ENCODE measurements around the gene SUN2. TPM values are rescaled to one million over a fixed set of nuclear protein-coding genes. Genes with fewer than 3 reads are reported as not detected.
A peak's percentile ranks its signal among the peaks of the same experiment; 100 is the strongest.

SUN2 gene
- total RNA-seq, 1 donor from 2014 or later: 209 TPM

- no peak for ATAC-seq
- Histone ChIP-seq H3K4me3 (no peak overlapping the region), H3K27me3 (ENCODE audit: low read depth) (no peaks in the 10 kb centered on the region), H3K9me3 (no peaks in the 10 kb centered on the region), H3K36me3 (peaks cover 24% of the 10 kb centered on the region), H3K4me1 (peaks cover 63% of the 10 kb centered on the region), H3K27ac (no peak overlapping the region)
- no peak for TF ChIP-seq CTCF (IDR thresholded peaks at IDR 0.05)
- DNase-seq: no peak
- intact Hi-C loops (cut with DNase I): no loop called here
Measured at GRCh38 chr22:38709306-38709705, 46.5 kb downstream of the SUN2 start.

- TF ChIP-seq CTCF (IDR thresholded peaks at IDR 0.05): no peak
- peak overlapping the region; percentile 95 for H3K4me3 ChIP-seq
- no peak for DNase-seq
- peaks cover 24% of the 10 kb centered on the region for H3K36me3 ChIP-seq
- intact Hi-C loops (cut with DNase I): no loop called here
- H3K27ac ChIP-seq: no peak overlapping the region
- peaks cover 49% of the 10 kb centered on the region for H3K4me1 ChIP-seq
- ATAC-seq: no peak
- H3K9me3 ChIP-seq: no peaks in the 10 kb centered on the region
- H3K27me3 ChIP-seq (ENCODE audit: low read depth): no peaks in the 10 kb centered on the region
Measured at GRCh38 chr22:38707984-38708383, 47.8 kb downstream of the SUN2 start.

- DNase-seq (no peak), ATAC-seq (no peak)
- Histone ChIP-seq H3K4me3 (peak overlapping the region; percentile 95), H3K9me3 (no peaks in the 10 kb centered on the region), H3K27ac (peak overlapping the region; percentile 97), H3K27me3 (ENCODE audit: low read depth) (no peaks in the 10 kb centered on the region), H3K36me3 (peaks cover 24% of the 10 kb centered on the region), H3K4me1 (peaks cover 43% of the 10 kb centered on the region)
- no peak for TF ChIP-seq CTCF (IDR thresholded peaks at IDR 0.05)
- intact Hi-C loops (cut with DNase I): no loop called here
Measured at GRCh38 chr22:38707346-38707745, 48.5 kb downstream of the SUN2 start.

GRCh38 chr22:38706901-38707195 is 49.0 kb downstream of the SUN2 start:
- H3K4me1 ChIP-seq: peaks cover 42% of the 10 kb centered on the region
- H3K4me3 ChIP-seq: peak overlapping the region; percentile 95
- peak overlapping the region; percentile 97 for H3K27ac ChIP-seq
- ATAC-seq (peak; percentile 0 to 16), DNase-seq (no peak)
- H3K27me3 ChIP-seq (ENCODE audit: low read depth): no peaks in the 10 kb centered on the region
- H3K36me3 ChIP-seq: peaks cover 24% of the 10 kb centered on the region
- TF ChIP-seq CTCF (IDR thresholded peaks at IDR 0.05): no peak
- intact Hi-C loops (cut with DNase I): no loop called here
- H3K9me3 ChIP-seq: no peaks in the 10 kb centered on the region

GRCh38 chr22:38706101-38706900 is 49.5 kb downstream of the SUN2 start:
- peak overlapping the region; percentile 95 for H3K4me3 ChIP-seq
- no peak for TF ChIP-seq CTCF (IDR thresholded peaks at IDR 0.05)
- ATAC-seq (peak; percentile 6 to 30), DNase-seq (peak; percentile 71)
- H3K27ac ChIP-seq: peak overlapping the region; percentile 97
- no peaks in the 10 kb centered on the region for H3K9me3 ChIP-seq
- no peaks in the 10 kb centered on the region for H3K27me3 ChIP-seq (ENCODE audit: low read depth)
- peaks cover 47% of the 10 kb centered on the region for H3K4me1 ChIP-seq
- peaks cover 24% of the 10 kb centered on the region for H3K36me3 ChIP-seq
- intact Hi-C loops (cut with DNase I): no loop called here

All from lower lobe of right lung (tissue), 2 donors.